OCI-LY3 (cell line): ENCODE measurements around the gene PRDM16.

Experiments
- CTCF ChIP-seq: fragments of 200-600, 300-600 bp; sonication (generic); IDR thresholded peaks from 2 replicates; pipeline ENCODE4 v1.5.1; 2014; ENCODE audit warnings: antibody characterized with exemption, low read length, low read depth
- EZH2phosphoT487 ChIP-seq: fragments of 200-600 bp; shearing (Covaris generic); IDR thresholded peaks from 2 replicates; pipeline ENCODE4 v1.6.1; 2018; ENCODE audit warnings: antibody characterized with exemption, mixed run types, low read depth

- no peak for TF ChIP-seq CTCF
- TF ChIP-seq EZH2phosphoT487: no peak
These were observed 50.1 kb downstream of the PRDM16 start for GRCh38 chr1:3119061-3119460.
